COLO829 (cell line): Measurements from ENCODE around the gene LRRC28.

ENCODE experiments used
- DNase-seq: peaks from one replicate; pipeline ENCODE4 v3.0.0; 2012; ENCODE audit warnings: low spot score

The LRRC28 gene

GRCh38 chr15:99435113-99435695 is 183.9 kb downstream of the LRRC28 start:
- DNase-seq: no peak

- no peak for DNase-seq
These were observed 184.7 kb downstream of the LRRC28 start for GRCh38 chr15:99435877-99436541.

DNA sequence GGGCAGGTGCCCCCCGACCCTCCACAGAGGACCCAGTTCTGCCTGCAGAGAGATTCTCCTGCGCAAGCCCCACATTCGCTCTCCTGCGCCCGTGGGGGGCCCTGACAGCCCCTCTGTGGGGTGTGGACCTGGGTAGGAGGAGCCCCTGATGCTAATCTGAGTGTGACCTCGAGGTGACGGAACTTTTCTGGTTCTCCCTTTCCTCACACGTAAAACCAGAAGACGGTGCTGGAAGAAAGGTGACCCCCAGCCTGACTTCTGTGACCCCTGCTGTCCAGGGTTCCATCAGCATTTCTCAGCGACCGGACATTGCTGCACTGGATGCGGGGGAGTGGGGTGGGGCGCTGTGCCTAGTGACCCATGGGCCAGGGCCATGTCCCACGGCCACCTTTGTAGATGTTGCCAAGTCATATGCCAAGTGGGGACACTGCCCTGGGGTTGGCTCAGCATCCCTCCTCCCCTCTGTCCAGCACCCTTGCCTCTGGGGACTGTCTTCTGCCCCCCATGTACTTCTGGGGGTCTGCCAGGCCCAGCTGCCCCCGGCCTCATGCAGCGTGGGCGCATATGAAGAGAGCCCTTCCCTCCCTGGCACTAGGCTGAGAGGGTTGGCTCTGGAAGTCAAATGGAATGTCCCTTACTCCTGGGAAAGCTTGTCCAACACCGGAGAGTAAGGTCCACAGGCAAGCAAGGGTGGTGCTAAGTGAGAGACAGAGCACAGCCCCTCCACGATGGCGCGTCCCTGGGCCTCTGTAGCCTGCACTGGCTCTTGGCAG is 185.4 kb downstream of the LRRC28 start:
- no peak for DNase-seq

DNA sequence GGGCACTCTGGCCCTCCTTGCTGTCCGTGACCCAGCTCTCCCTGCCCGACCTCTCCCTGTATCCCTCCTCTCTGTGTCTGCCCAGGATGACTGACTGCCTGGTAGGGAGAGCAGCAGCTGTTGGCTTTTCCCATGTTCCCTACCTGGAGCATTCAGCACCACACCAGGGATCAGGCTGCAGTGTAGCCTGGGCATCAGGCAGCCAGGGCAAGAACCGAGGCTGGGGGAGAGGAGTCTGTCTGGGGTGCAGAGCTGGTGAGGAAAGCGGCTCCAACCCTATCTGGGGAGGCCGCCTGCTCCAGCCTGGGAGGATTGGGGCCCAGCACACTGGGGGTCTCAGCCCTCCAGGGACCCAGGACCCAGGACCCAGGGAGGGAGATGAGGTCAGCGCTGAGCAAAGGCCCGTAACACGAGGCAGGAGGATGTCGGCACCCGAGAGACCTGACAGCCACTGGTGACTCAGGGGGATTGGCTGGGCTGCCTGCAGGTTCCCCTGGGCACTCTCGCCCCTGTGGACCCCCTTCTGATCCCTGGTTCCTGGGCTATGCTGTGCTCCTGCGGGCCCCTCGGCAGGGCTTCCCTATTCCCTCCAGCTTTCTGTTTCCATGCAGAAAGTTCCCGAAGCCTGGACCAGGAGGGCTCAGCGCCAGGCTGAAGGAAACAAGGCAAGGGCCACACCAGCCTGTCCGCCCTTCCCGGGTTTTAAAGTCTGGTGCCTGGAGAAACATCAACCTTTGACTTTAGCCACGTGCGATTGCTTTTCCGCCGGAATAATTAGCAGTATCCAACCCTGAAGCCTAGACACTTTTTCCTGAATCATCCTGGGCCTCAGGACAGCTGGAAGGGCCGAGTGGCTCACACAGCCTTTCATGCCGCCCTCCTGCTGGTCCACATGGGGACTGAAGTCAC is 186.3 kb downstream of the LRRC28 start:
- DNase-seq: no peak

GRCh38 chr15:99438224-99438585 is 186.9 kb downstream of the LRRC28 start:
- no peak for DNase-seq

GRCh38 chr15:99438691-99439523 is 187.6 kb downstream of the LRRC28 start:
- DNase-seq: no peak

DNA sequence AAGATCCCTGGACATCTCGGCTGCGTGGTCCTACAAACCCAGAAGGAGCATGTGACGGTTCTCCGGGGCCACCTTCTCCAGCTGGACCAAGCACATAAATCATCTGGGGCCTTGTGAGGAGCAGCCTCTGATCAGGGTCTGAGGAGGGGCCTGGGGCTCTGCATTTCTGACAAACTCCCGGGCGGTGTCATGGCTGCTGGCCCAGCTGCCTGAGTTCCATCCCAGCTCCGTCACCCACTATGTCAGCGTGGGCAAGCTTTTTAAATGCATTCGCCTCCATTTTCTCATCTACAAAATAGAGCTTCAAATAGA is 188.2 kb downstream of the LRRC28 start:
- no peak for DNase-seq

GRCh38 chr15:99440029-99440428 is 188.7 kb downstream of the LRRC28 start:
- DNase-seq: no peak
